PC-3 (cell line): Measurements from ENCODE around the gene OPHN1.

Experiments used
- CTCF ChIP-seq: fragments of 300-600 bp; sonication (generic); conservative IDR thresholded peaks from 2 replicates; pipeline ENCODE4 v1.5.1; 2017; ENCODE audit warnings: antibody characterized with exemption, low read depth, mild to moderate bottlenecking, low read length
- EZH2 ChIP-seq: fragments of 300-600 bp; sonication (generic); IDR thresholded peaks from one replicate; pipeline ENCODE4 v1.6.1; 2017; ENCODE audit warnings: antibody characterized with exemption, mild to moderate bottlenecking, low read length; ENCODE audit not compliant: unreplicated experiment
- EZH2phosphoT487 ChIP-seq: fragments of 300-600 bp; sonication (generic); IDR thresholded peaks from 2 replicates; pipeline ENCODE4 v1.6.1; 2018; ENCODE audit warnings: mild to moderate bottlenecking, antibody characterized with exemption, low read length, borderline replicate concordance

- no peak for TF ChIP-seq CTCF
- TF ChIP-seq EZH2: no peak
- no peak for TF ChIP-seq EZH2phosphoT487
These were observed 140.8 kb downstream of the OPHN1 start for GRCh38 chrX:68292471-68292870.
